ES-I3 (cell line): ENCODE results near the gene AMY2B.
"Not testable (repeated sequence)": the region's sequence is repeated elsewhere in the genome, so short reads cannot be mapped to it uniquely, and the experiment has no call there.

ENCODE experiments used
- H3K36me3 ChIP-seq: 2 replicates; pipeline ENCODE4 v1.6.1; 2013; ENCODE audit warnings: mild to moderate bottlenecking, low read length, control low read depth, moderate library complexity; ENCODE audit not compliant: insufficient read depth
- H3K4me1 ChIP-seq: 2 replicates; pipeline ENCODE4 v1.6.1; 2013; ENCODE audit warnings: mild to moderate bottlenecking, control low read depth, low read length; ENCODE audit not compliant: insufficient read depth
- H3K9ac ChIP-seq: 2 replicates; pipeline ENCODE4 v1.6.1; 2013; ENCODE audit warnings: low read depth, mild to moderate bottlenecking, low read length, moderate library complexity
- H3K9me3 ChIP-seq: 2 replicates; pipeline ENCODE4 v1.6.1; 2013; ENCODE audit warnings: mild to moderate bottlenecking, low read length, moderate library complexity; ENCODE audit not compliant: control insufficient read depth, insufficient read depth

Gene AMY2B

GRCh38 chr1:103569493-103569892 is 1.9 kb upstream of the AMY2B start:
- no peak overlapping the region for H3K9ac ChIP-seq
- no peaks in the 10 kb centered on the region for H3K9me3 ChIP-seq
- H3K36me3 ChIP-seq: no peaks in the 10 kb centered on the region
- no peaks in the 10 kb centered on the region for H3K4me1 ChIP-seq

DNA sequence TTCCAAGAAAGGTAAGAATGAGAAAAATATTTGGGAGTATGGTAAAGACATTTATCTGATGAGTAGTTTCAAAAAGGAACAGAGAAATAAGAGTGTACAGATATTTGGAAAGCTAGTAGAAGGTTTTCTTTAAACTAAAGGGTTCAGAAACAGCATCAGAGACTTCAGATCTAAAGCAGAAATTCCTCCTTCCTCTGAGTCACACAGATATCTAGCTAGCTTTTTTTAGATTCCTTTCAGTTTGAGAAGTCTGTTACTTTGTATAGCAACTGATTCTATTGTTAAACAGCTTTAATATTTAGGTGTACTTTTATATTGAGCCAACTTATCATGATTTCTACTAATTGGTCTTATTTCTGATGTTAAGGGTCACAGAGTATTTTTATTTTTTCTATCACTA is 4.7 kb downstream of the AMY2B start:
- Histone ChIP-seq H3K36me3 (no peaks in the 10 kb centered on the region), H3K9ac (no peak overlapping the region), H3K4me1 (no peaks in the 10 kb centered on the region), H3K9me3 (no peaks in the 10 kb centered on the region)

DNA sequence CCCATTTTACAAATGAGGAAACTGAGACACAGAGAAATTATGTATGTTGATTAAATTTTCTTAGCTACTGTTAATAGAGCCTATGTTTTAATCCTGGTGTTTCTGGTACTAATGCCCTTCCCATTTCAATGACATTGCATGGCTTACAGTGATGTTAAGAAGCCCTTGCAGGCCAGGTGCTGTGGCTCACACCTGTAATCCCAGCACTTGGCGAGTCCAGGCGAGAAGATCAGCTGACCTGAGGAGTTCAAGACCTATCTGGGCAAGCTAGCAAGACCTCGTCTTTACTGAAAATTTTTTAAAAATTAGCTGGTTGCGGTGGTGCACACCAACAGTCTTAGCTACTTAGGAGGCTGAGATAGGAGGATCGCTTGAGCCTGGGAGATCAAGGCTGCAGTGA is 5.4 kb downstream of the AMY2B start:
- not testable (repeated sequence) for H3K9me3 ChIP-seq, H3K4me1 ChIP-seq, H3K9ac ChIP-seq, H3K36me3 ChIP-seq

GRCh38 chr1:103582464-103582863 is 11.1 kb downstream of the AMY2B start:
- no peaks in the 10 kb centered on the region; the same call in 1 of the 2 replicates for H3K9me3 ChIP-seq
- no peaks in the 10 kb centered on the region for H3K36me3 ChIP-seq
- H3K9ac ChIP-seq: no peak overlapping the region
- H3K4me1 ChIP-seq: no peaks in the 10 kb centered on the region

DNA sequence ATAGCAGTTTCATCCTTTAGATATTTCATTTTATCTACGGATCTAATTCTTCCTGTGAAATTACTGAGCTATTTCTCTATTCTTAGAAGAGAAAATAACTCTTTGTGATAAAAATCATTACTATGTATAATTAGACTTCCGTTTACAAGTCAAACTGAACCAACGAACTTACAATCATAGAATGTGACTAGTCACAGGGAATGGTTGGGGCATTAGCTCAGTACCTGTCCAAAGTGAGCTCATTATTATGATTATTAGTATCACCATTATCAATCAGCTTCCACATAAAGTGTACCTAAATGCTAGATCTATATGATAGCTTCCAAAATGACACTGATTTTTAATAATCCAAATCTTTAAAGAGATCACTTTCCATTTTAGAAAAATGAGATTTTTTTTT is 12.5 kb downstream of the AMY2B start:
- H3K9ac ChIP-seq: no peak overlapping the region
- no peaks in the 10 kb centered on the region for H3K36me3 ChIP-seq
- peaks cover 9% of the 10 kb centered on the region; the same call in 1 of the 2 replicates for H3K9me3 ChIP-seq
- no peaks in the 10 kb centered on the region for H3K4me1 ChIP-seq

GRCh38 chr1:103584537-103584936 is 13.1 kb downstream of the AMY2B start:
- no peaks in the 10 kb centered on the region for H3K4me1 ChIP-seq
- peaks cover 9% of the 10 kb centered on the region; the same call in 1 of the 2 replicates for H3K9me3 ChIP-seq
- H3K36me3 ChIP-seq: no peaks in the 10 kb centered on the region
- no peak overlapping the region for H3K9ac ChIP-seq

DNA sequence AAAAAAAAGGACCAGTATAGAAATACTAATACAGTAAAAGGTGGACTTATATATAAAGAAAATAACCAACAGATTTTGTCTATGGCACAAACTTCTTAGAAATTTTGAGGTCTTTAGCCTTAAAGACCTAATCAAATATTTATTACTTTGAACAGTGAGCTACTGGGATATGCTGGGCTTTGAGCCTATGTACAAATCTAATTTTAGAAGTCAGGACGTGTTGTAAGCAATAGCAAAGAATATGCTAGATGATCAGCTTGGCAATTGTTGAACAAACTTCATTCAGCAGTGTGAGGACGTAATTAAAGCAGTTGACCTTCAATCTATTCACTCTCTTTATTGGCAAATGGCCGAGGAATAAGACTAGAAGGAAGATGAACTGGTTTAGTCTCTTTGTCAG is 31.4 kb downstream of the AMY2B start:
- H3K9ac ChIP-seq, H3K9me3 ChIP-seq, H3K36me3 ChIP-seq, H3K4me1 ChIP-seq: not testable (repeated sequence)

DNA sequence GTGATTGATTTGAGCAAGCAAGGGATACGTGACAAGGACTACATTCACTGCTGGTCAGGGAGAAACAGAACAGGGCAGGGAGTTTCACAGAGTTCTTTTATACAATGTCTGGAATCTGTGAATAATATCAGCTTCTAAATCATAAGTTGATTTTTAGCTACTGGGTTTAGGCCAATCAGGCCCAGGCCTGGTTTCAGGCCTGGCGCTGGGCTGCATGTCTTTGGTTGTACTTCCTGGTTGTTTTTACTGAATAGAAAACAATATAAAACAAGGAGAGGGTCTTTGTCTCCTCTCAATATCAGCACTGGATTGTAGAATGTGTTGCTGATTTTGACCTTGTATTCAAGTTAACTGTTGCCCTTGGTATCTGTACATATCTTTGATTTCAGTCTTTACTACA is 45.0 kb downstream of the AMY2B start:
- no peak overlapping the region for H3K9ac ChIP-seq
- H3K9me3 ChIP-seq: no peaks in the 10 kb centered on the region
- H3K36me3 ChIP-seq: no peaks in the 10 kb centered on the region
- H3K4me1 ChIP-seq: no peaks in the 10 kb centered on the region

- H3K9ac ChIP-seq, H3K9me3 ChIP-seq, H3K4me1 ChIP-seq, H3K36me3 ChIP-seq: not testable (repeated sequence)
Observed at GRCh38 chr1:103616994-103617477, 45.6 kb downstream of the AMY2B start, which contains the start of gene AMY2A. AMY2A (plus strand) TSS chr1:103617427; CDS start chr1:103617441, 14 bp downstream.

DNA sequence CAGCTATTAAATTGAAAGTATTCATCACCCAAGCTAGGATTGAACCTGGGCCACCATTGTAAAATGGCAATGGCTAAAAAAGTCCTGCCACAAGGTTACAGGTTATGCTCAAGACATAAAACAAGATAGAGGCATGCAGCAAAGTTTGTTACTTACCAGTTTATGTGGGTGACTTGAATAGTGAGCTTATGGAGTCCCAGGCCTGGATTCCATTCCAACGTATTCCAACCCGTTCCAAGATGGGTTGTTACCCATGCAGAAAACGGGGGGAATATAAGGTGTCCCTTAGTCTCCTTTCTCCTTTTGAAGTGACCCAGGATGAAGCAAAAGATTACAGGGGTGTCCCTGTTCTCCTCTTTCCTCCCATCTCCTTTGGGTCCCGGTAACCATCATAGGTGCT is 56.0 kb downstream of the AMY2B start:
- H3K9ac ChIP-seq, H3K9me3 ChIP-seq, H3K36me3 ChIP-seq, H3K4me1 ChIP-seq: not testable (repeated sequence)
